Measurements from ENCODE around the gene EXOSC9.

DNA sequence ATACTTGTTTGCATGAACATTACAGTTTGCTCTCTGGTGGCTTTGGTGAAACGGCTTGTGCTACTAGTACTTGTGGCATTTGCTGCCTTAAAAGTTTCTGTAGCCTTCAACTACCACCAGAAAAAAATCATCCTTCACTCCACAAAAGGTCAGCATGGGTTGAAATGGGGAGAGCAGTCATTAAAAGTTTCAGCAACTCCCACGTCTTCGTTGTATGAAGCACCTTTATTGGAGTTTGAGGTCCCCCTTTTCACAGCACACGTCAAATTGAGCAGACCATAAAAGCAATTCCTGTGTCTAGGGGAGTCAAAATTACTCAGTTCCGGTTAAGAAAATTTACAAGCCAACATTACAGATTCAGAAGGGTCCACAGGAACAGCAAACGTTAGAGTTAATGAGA is 45.5 kb downstream of the EXOSC9 start:
- no peak for TF ChIP-seq CTCF (conservative IDR thresholded peaks at IDR 0.05)
- TF ChIP-seq ZFX (IDR thresholded peaks at IDR 0.05), result no peak
